DND-41 (cell line): Measurements from ENCODE around the gene MYO1D.

Experiments
- ATAC-seq: fragments of 200-7000 bp; cut with Tn5 transposase; 3 replicates; pipeline ENCODE4 v1.9.1; 2021; ENCODE audit warnings: low read depth; ENCODE audit not compliant: insufficient read depth
- DNase-seq: peaks from one replicate; pipeline ENCODE4 v3.0.0-alpha.2; 2020
- H2AFZ ChIP-seq: 2 replicates; pipeline ENCODE4 v1.6.0; 2012; ENCODE audit warnings: low read depth, low read length
- H3K27ac ChIP-seq: 2 replicates; pipeline ENCODE4 v1.5.1; 2012; ENCODE audit warnings: low read length, inconsistent platforms
- H3K27me3 ChIP-seq: fragments of 200-600 bp; sonication (generic); 2 replicates; pipeline ENCODE4 v1.6.0; 2012; ENCODE audit warnings: low read length, mild to moderate bottlenecking, inconsistent platforms; ENCODE audit not compliant: insufficient read depth, poor library complexity
- H3K36me3 ChIP-seq: 2 replicates; pipeline ENCODE4 v1.5.1; 2012; ENCODE audit warnings: low read length, inconsistent platforms; ENCODE audit not compliant: insufficient read depth
- H3K4me1 ChIP-seq: 2 replicates; pipeline ENCODE4 v1.5.1; 2012; ENCODE audit warnings: mild to moderate bottlenecking, low read length; ENCODE audit not compliant: insufficient read depth
- H3K4me2 ChIP-seq: 2 replicates; pipeline ENCODE4 v1.6.0; 2012; ENCODE audit warnings: mild to moderate bottlenecking, moderate library complexity, low read length, inconsistent platforms; ENCODE audit not compliant: insufficient read depth
- H3K4me3 ChIP-seq, 2 experiments: fragments of 200-600 bp in 1 of 2; shearing (Covaris generic) in 1 of 2; 2 replicates each; pipeline ENCODE4 v1.5.1; 2012 to 2016; ENCODE audit warnings: inconsistent platforms in 2 of 2, low read length in 2 of 2, mild to moderate bottlenecking in 2 of 2, low read depth in 1 of 2, moderate library complexity in 1 of 2
- H3K79me2 ChIP-seq: 2 replicates; pipeline ENCODE4 v1.6.0; 2012; ENCODE audit warnings: low read length, inconsistent platforms; ENCODE audit not compliant: insufficient read depth
- H3K9ac ChIP-seq: 2 replicates; pipeline ENCODE4 v1.6.0; 2012; ENCODE audit warnings: low read depth, mild to moderate bottlenecking, inconsistent platforms, low read length, moderate library complexity
- H3K9me3 ChIP-seq: 2 replicates; pipeline ENCODE4 v1.5.1; 2012; ENCODE audit warnings: low read length, moderate library complexity, mild to moderate bottlenecking, inconsistent platforms; ENCODE audit not compliant: insufficient read depth, severe bottlenecking
- H4K20me1 ChIP-seq: 2 replicates; pipeline ENCODE4 v1.6.0; 2012; ENCODE audit warnings: low read length; ENCODE audit not compliant: insufficient read depth
- CTCF ChIP-seq: IDR thresholded peaks from 2 replicates; pipeline ENCODE4 v1.5.1; 2012; ENCODE audit warnings: borderline replicate concordance, low read length, moderate library complexity, mild to moderate bottlenecking; ENCODE audit not compliant: poor library complexity, severe bottlenecking; ENCODE audit errors: extremely low read depth
- EZH2 ChIP-seq: IDR thresholded peaks from 3 replicates; pipeline ENCODE4 v1.6.1; 2012; ENCODE audit warnings: borderline replicate concordance, low read depth, mild to moderate bottlenecking, moderate library complexity, low read length, inconsistent platforms; ENCODE audit not compliant: severe bottlenecking

The MYO1D gene

GRCh38 chr17:32773856-32774694 is 102.8 kb downstream of the MYO1D start:
- no peaks in the 10 kb centered on the region for H4K20me1 ChIP-seq
- no peak overlapping the region for H3K4me2 ChIP-seq
- H3K4me3 ChIP-seq: no peak overlapping the region
- no peak overlapping the region for H2AFZ ChIP-seq
- H3K9me3 ChIP-seq: no peaks in the 10 kb centered on the region
- H3K4me1 ChIP-seq: no peaks in the 10 kb centered on the region
- DNase-seq (no peak), ATAC-seq (no peak)
- H3K9ac ChIP-seq: no peak overlapping the region
- H3K27ac ChIP-seq: no peak overlapping the region
- H3K79me2 ChIP-seq: no peaks in the 10 kb centered on the region
- no peak for TF ChIP-seq CTCF
- H3K27me3 ChIP-seq: peaks cover 6% of the 10 kb centered on the region
- no peaks in the 10 kb centered on the region for H3K36me3 ChIP-seq

- no peak overlapping the region for H3K4me3 ChIP-seq
- H3K36me3 ChIP-seq: no peaks in the 10 kb centered on the region
- no peak overlapping the region for H2AFZ ChIP-seq
- TF ChIP-seq CTCF (no peak), EZH2 (no peak)
- no peak overlapping the region for H3K27ac ChIP-seq
- no peak overlapping the region for H3K9ac ChIP-seq
- H3K4me2 ChIP-seq: no peak overlapping the region
- ATAC-seq (no peak), DNase-seq (no peak)
- H3K79me2 ChIP-seq: no peaks in the 10 kb centered on the region
- peaks cover 13% of the 10 kb centered on the region for H3K27me3 ChIP-seq
- no peaks in the 10 kb centered on the region for H3K9me3 ChIP-seq
- H3K4me1 ChIP-seq: no peaks in the 10 kb centered on the region
- H4K20me1 ChIP-seq: no peaks in the 10 kb centered on the region; the same call in 1 of the 2 replicates
Observed at GRCh38 chr17:32772453-32773025, 104.4 kb downstream of the MYO1D start.

- Histone ChIP-seq H3K9me3 (no peaks in the 10 kb centered on the region), H4K20me1 (no peaks in the 10 kb centered on the region; the same call in 1 of the 2 replicates), H3K4me1 (no peaks in the 10 kb centered on the region), H2AFZ (no peak overlapping the region), H3K27ac (no peak overlapping the region), H3K9ac (no peak overlapping the region), H3K36me3 (no peaks in the 10 kb centered on the region), H3K27me3 (peaks cover 15% of the 10 kb centered on the region), H3K4me3 (no peak overlapping the region), H3K79me2 (no peaks in the 10 kb centered on the region), H3K4me2 (no peak overlapping the region)
- ATAC-seq (no peak), DNase-seq (no peak)
- TF ChIP-seq EZH2: no peak
- TF ChIP-seq CTCF: no peak
Observed at GRCh38 chr17:32771396-32771795, 105.5 kb downstream of the MYO1D start.
